GM21717 (cell line): ENCODE measurements around the gene VAMP8.
"Not testable (repeated sequence)": the region's sequence is repeated elsewhere in the genome, so short reads cannot be mapped to it uniquely, and the experiment has no call there.

Source experiments
- ATAC-seq: cut with Tn5 transposase; IDR thresholded peaks from one replicate; pipeline ENCODE4 v1.9.1; 2021; ENCODE audit warnings: mild to moderate bottlenecking, moderate library complexity; ENCODE audit not compliant: unreplicated experiment

The VAMP8 gene

GRCh38 chr2:85615413-85615728, 38.0 kb downstream of the VAMP8 start:
- no peak for ATAC-seq

- ATAC-seq = not testable (repeated sequence)
Observed at GRCh38 chr2:85617723-85618122, 40.3 kb downstream of the VAMP8 start.

GRCh38 chr2:85619617-85620016, 42.2 kb downstream of the VAMP8 start:
- no peak for ATAC-seq

GRCh38 chr2:85621338-85621737, 44.0 kb downstream of the VAMP8 start:
- no peak for ATAC-seq

GRCh38 chr2:85623991-85624390, 46.6 kb downstream of the VAMP8 start:
- no peak for ATAC-seq

GRCh38 chr2:85628658-85629057, 51.3 kb downstream of the VAMP8 start:
- ATAC-seq = no peak

GRCh38 chr2:85631316-85631715, 53.9 kb downstream of the VAMP8 start:
- no peak for ATAC-seq
